Measurements from ENCODE around the gene EML2. TPM values are rescaled to one million over a fixed set of nuclear protein-coding genes. Genes with fewer than 3 reads are reported as not detected.
"Not testable (repeated sequence)": the region's sequence is repeated elsewhere in the genome, so short reads cannot be mapped to it uniquely, and the experiment has no call there.

Gene EML2
- polyA plus RNA-seq, 1 experiment: 30.4 TPM

GRCh38 chr19:45629704-45630103 is 9.5 kb downstream of the EML2 start:
- no peaks in the 10 kb centered on the region for H3K27me3 ChIP-seq (ENCODE audit: control insufficient read depth, insufficient read depth, low read length)
- H3K36me3 ChIP-seq (ENCODE audit: control insufficient read depth, insufficient read depth, low read length): peaks cover 16% of the 10 kb centered on the region
- POLR2A ChIA-PET: interaction anchor here (0.6 kb wide), 1 partner anchor 87 kb away, joined by 10 read pairs; no protein-coding TSS in a partner anchor
- DNase-seq (ENCODE audit: low read depth): no peak
- CTCF ChIA-PET: no interaction called here
- no peak overlapping the region for H3K4me3 ChIP-seq (ENCODE audit: low read depth, low read length)
- TF ChIP-seq CTCF (IDR thresholded peaks at IDR 0.05; ENCODE audit: insufficient read depth, low read depth, low read length): no peak

GRCh38 chr19:45628219-45628618 is 11.0 kb downstream of the EML2 start:
- not testable (repeated sequence) for H3K27me3 ChIP-seq (ENCODE audit: control insufficient read depth, insufficient read depth, low read length); DNase-seq (ENCODE audit: low read depth); H3K4me3 ChIP-seq (ENCODE audit: low read depth, low read length)
- ChIA-PET POLR2A (interaction anchor here (0.7 kb wide), 1 partner anchor 29 kb away, joined by 6 read pairs; no protein-coding TSS in a partner anchor), CTCF (interaction anchor here (1.6 kb wide), 1 partner anchor 15 kb away, joined by 6 read pairs; no protein-coding TSS in a partner anchor)
- peaks cover 16% of the 10 kb centered on the region for H3K36me3 ChIP-seq (ENCODE audit: control insufficient read depth, insufficient read depth, low read length)

- ChIA-PET POLR2A (no interaction called here), CTCF (interaction anchor here (0.7 to 1.0 kb wide), 2 partner anchors 9 to 185 kb away, joined by 3 to 4 read pairs; no protein-coding TSS in a partner anchor)
- DNase-seq (ENCODE audit: low read depth): no peak
- H3K27me3 ChIP-seq (ENCODE audit: control insufficient read depth, insufficient read depth, low read length): no peaks in the 10 kb centered on the region
- peaks cover 24% of the 10 kb centered on the region for H3K36me3 ChIP-seq (ENCODE audit: control insufficient read depth, insufficient read depth, low read length)
- no peak for TF ChIP-seq CTCF (IDR thresholded peaks at IDR 0.05; ENCODE audit: insufficient read depth, low read depth, low read length)
- H3K4me3 ChIP-seq (ENCODE audit: low read depth, low read length): no peak overlapping the region
Measured at GRCh38 chr19:45623984-45624383, 15.2 kb downstream of the EML2 start.

GRCh38 chr19:45621976-45622503 is 17.2 kb downstream of the EML2 start:
- no peak for TF ChIP-seq CTCF (IDR thresholded peaks at IDR 0.05; ENCODE audit: insufficient read depth, low read depth, low read length)
- ChIA-PET CTCF (interaction anchor here (1.1 kb wide), 1 partner anchor 22 kb away, joined by 3 read pairs; no protein-coding TSS in a partner anchor), POLR2A (no interaction called here)
- H3K36me3 ChIP-seq (ENCODE audit: control insufficient read depth, insufficient read depth, low read length): peaks cover 30% of the 10 kb centered on the region
- no peak for DNase-seq (ENCODE audit: low read depth)
- H3K27me3 ChIP-seq (ENCODE audit: control insufficient read depth, insufficient read depth, low read length): no peaks in the 10 kb centered on the region
- H3K4me3 ChIP-seq (ENCODE audit: low read depth, low read length): no peak overlapping the region

GRCh38 chr19:45621389-45621788 is 17.8 kb downstream of the EML2 start:
- ChIA-PET CTCF (no interaction called here), POLR2A (no interaction called here)
- H3K27me3 ChIP-seq (ENCODE audit: control insufficient read depth, insufficient read depth, low read length): no peaks in the 10 kb centered on the region
- H3K36me3 ChIP-seq (ENCODE audit: control insufficient read depth, insufficient read depth, low read length): peaks cover 31% of the 10 kb centered on the region
- no peak overlapping the region for H3K4me3 ChIP-seq (ENCODE audit: low read depth, low read length)
- TF ChIP-seq CTCF (IDR thresholded peaks at IDR 0.05; ENCODE audit: insufficient read depth, low read depth, low read length): no peak
- no peak for DNase-seq (ENCODE audit: low read depth)

GRCh38 chr19:45616704-45617017 is 22.5 kb downstream of the EML2 start:
- ChIA-PET POLR2A (no interaction called here), CTCF (interaction anchor here (1.2 to 5.5 kb wide), 2 partner anchors 16 to 26 kb away, joined by 3 to 47 read pairs; no protein-coding TSS in a partner anchor)
- no peak for DNase-seq (ENCODE audit: low read depth)
- Histone ChIP-seq H3K27me3 (ENCODE audit: control insufficient read depth, insufficient read depth, low read length) (no peaks in the 10 kb centered on the region), H3K36me3 (ENCODE audit: control insufficient read depth, insufficient read depth, low read length) (peaks cover 40% of the 10 kb centered on the region), H3K4me3 (ENCODE audit: low read depth, low read length) (no peak overlapping the region)
- TF ChIP-seq CTCF (IDR thresholded peaks at IDR 0.05; ENCODE audit: insufficient read depth, low read depth, low read length): no peak
